ENCODE data around the gene RIOK1. TPM values are rescaled to one million over a fixed set of nuclear protein-coding genes. Genes with fewer than 3 reads are reported as not detected.
"Not testable (repeated sequence)": the region's sequence is repeated elsewhere in the genome, so short reads cannot be mapped to it uniquely, and the experiment has no call there.

RIOK1 gene
- total RNA-seq, 1 donor from 2014 or later = 16.7 TPM

DNA sequence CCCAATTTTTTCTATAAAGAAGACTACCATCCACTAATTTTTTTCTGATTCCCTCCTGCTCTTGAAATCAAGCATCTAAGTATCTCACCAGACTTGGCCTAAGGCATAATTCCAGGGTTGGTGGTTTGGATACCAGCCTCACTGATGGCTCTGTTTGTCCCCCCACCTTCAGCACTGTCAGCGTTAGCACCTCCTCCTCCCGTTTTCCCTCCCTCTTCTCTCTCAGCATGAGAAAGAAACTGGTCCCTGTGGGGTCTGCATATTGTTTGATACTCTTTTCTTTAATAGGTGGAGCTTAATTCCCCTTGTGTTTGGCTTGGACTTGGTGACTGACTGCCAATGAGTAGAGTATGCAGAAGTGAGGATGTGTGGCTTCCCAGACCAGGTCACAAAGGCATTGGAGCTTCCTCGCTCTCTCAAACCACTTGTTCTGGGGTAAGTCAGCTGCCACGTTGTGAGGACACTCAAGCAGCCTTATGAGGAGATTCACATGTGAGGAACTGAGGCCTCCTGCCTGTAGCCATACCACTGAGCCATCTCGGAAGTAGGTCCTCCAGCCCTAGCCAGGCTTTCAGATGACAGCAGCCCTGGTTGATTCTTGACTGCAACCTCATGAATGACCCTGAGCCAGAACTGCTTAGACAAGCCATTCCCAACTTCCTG is 65.2 kb downstream of the RIOK1 start:
- peaks cover 3% of the 10 kb centered on the region for H3K9me3 Mint-ChIP-seq (ENCODE audit: unreplicated experiment)
- no peak overlapping the region for H3K4me3 Mint-ChIP-seq (ENCODE audit: unreplicated experiment)
- H3K4me1 Mint-ChIP-seq (ENCODE audit: low read depth, unreplicated experiment) = no peaks in the 10 kb centered on the region
- H3K27ac Mint-ChIP-seq (ENCODE audit: unreplicated experiment) = no peak overlapping the region
- no peaks in the 10 kb centered on the region for H4K20me1 ChIP-seq (ENCODE audit: insufficient read depth, low read length)
- peaks cover 2% of the 10 kb centered on the region for H3K36me3 Mint-ChIP-seq (ENCODE audit: low read depth, unreplicated experiment)
- no peak for FAIRE-seq
- H3K4me1 ChIP-seq (ENCODE audit: insufficient read depth, low read length) = no peaks in the 10 kb centered on the region
- TF ChIP-seq, protein P1, sequence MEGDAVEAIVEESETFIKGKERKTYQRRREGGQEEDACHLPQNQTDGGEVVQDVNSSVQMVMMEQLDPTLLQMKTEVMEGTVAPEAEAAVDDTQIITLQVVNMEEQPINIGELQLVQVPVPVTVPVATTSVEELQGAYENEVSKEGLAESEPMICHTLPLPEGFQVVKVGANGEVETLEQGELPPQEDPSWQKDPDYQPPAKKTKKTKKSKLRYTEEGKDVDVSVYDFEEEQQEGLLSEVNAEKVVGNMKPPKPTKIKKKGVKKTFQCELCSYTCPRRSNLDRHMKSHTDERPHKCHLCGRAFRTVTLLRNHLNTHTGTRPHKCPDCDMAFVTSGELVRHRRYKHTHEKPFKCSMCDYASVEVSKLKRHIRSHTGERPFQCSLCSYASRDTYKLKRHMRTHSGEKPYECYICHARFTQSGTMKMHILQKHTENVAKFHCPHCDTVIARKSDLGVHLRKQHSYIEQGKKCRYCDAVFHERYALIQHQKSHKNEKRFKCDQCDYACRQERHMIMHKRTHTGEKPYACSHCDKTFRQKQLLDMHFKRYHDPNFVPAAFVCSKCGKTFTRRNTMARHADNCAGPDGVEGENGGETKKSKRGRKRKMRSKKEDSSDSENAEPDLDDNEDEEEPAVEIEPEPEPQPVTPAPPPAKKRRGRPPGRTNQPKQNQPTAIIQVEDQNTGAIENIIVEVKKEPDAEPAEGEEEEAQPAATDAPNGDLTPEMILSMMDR (IDR thresholded peaks at IDR 0.05; ENCODE audit: insufficient read depth, low read depth, low read length) = no peak
- TF ChIP-seq EZH2 (IDR thresholded peaks at IDR 0.05; ENCODE audit: insufficient read depth, low read length) = no peak
- no peak overlapping the region for H2AFZ ChIP-seq (ENCODE audit: low read depth, low read length)
- no peak overlapping the region for H3K4me3 ChIP-seq (ENCODE audit: insufficient read depth, low read depth, low read length)
- no peaks in the 10 kb centered on the region for H3K36me3 ChIP-seq (ENCODE audit: insufficient read depth, low read length)
- no peak overlapping the region for H3K27ac ChIP-seq (ENCODE audit: low read depth, low read length)
- H3K9me3 ChIP-seq (ENCODE audit: insufficient read depth, low read depth, low read length) = peaks cover 2% of the 10 kb centered on the region
- peaks cover 2% of the 10 kb centered on the region for H3K27me3 Mint-ChIP-seq (ENCODE audit: low read depth, unreplicated experiment)
- no peak overlapping the region for H3K9ac ChIP-seq (ENCODE audit: low read length)
- H3K4me2 ChIP-seq (ENCODE audit: low read length) = no peak overlapping the region
- DNase-seq (ENCODE audit: low read depth) = no peak
- H3K27me3 ChIP-seq (ENCODE audit: insufficient read depth, low read length) = no peaks in the 10 kb centered on the region
- no peaks in the 10 kb centered on the region for H3K79me2 ChIP-seq (ENCODE audit: insufficient read depth, low read length)

DNA sequence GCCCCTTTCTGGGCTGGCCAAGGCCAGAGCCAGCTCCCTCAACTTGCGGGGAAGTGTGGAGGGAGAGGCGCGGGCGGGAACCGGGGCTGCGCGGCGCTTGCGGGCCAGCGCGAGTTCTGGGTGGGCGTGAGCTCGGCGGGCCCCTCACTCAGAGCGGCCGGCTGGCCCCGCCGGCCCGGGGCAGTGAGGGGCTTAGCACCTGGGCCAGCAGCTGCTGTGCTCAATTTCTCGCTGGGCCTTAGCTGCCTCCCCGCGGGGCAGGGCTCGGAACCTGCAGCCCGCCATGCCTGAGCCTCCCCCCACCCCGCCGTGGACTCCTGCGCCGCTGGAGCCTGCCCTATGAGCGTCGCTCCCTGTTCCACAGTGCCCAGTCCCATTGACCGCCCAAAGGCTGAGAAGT is 66.7 kb downstream of the RIOK1 start:
- not testable (repeated sequence) for H4K20me1 ChIP-seq (ENCODE audit: insufficient read depth, low read length); H3K27me3 Mint-ChIP-seq (ENCODE audit: low read depth, unreplicated experiment); H3K4me3 ChIP-seq (ENCODE audit: insufficient read depth, low read depth, low read length); H3K9ac ChIP-seq (ENCODE audit: low read length); H3K9me3 Mint-ChIP-seq (ENCODE audit: unreplicated experiment); H3K4me2 ChIP-seq (ENCODE audit: low read length); H3K27ac Mint-ChIP-seq (ENCODE audit: unreplicated experiment); H3K79me2 ChIP-seq (ENCODE audit: insufficient read depth, low read length); H3K27me3 ChIP-seq (ENCODE audit: insufficient read depth, low read length); DNase-seq (ENCODE audit: low read depth); H3K27ac ChIP-seq (ENCODE audit: low read depth, low read length); FAIRE-seq; H3K36me3 Mint-ChIP-seq (ENCODE audit: low read depth, unreplicated experiment); H3K4me3 Mint-ChIP-seq (ENCODE audit: unreplicated experiment); H3K4me1 ChIP-seq (ENCODE audit: insufficient read depth, low read length); H3K9me3 ChIP-seq (ENCODE audit: insufficient read depth, low read depth, low read length); H3K4me1 Mint-ChIP-seq (ENCODE audit: low read depth, unreplicated experiment); H2AFZ ChIP-seq (ENCODE audit: low read depth, low read length); H3K36me3 ChIP-seq (ENCODE audit: insufficient read depth, low read length)

DNA sequence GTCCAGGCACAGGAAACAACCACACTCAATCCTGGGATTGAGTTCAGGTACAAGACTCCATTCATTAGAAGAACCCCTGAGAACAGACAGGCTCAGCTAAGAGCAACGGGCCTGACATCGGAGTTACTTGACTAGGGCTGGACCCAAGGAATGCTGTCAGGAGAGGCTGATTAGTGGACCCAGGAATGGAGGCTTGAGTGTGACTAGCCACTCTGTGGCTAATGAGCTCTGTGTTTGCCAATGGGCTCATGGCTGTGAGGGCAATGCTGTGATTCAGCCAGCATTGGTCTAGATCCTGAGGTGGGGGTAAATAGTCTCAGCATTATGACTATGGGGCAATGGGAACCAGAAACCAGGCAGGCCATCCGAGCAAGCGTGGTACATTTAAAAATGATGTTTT is 71.8 kb downstream of the RIOK1 start:
- Histone ChIP-seq H3K4me3 (ENCODE audit: insufficient read depth, low read depth, low read length) (no peak overlapping the region), H4K20me1 (ENCODE audit: insufficient read depth, low read length) (no peaks in the 10 kb centered on the region), H3K27ac (ENCODE audit: low read depth, low read length) (no peak overlapping the region), H3K27me3 (ENCODE audit: insufficient read depth, low read length) (no peaks in the 10 kb centered on the region), H3K79me2 (ENCODE audit: insufficient read depth, low read length) (no peaks in the 10 kb centered on the region), H3K4me2 (ENCODE audit: low read length) (no peak overlapping the region), H2AFZ (ENCODE audit: low read depth, low read length) (no peak overlapping the region), H3K36me3 (ENCODE audit: insufficient read depth, low read length) (no peaks in the 10 kb centered on the region), H3K9me3 (ENCODE audit: insufficient read depth, low read depth, low read length) (peaks cover 2% of the 10 kb centered on the region), H3K9ac (ENCODE audit: low read length) (no peak overlapping the region), H3K4me1 (ENCODE audit: insufficient read depth, low read length) (peaks cover 3% of the 10 kb centered on the region)
- no peak overlapping the region for H3K4me3 Mint-ChIP-seq (ENCODE audit: unreplicated experiment)
- FAIRE-seq (no peak), DNase-seq (ENCODE audit: low read depth) (peak; percentile 19)
- peaks cover 15% of the 10 kb centered on the region for H3K4me1 Mint-ChIP-seq (ENCODE audit: low read depth, unreplicated experiment)
- H3K36me3 Mint-ChIP-seq (ENCODE audit: low read depth, unreplicated experiment) = peaks cover 2% of the 10 kb centered on the region
- TF ChIP-seq, protein P1 (IDR thresholded peaks at IDR 0.05; ENCODE audit: insufficient read depth, low read depth, low read length) = no peak
- H3K27ac Mint-ChIP-seq (ENCODE audit: unreplicated experiment) = peak overlapping the region; percentile 70
- H3K9me3 Mint-ChIP-seq (ENCODE audit: unreplicated experiment) = peaks cover 3% of the 10 kb centered on the region
- H3K27me3 Mint-ChIP-seq (ENCODE audit: low read depth, unreplicated experiment) = no peaks in the 10 kb centered on the region
